ENCODE results near the gene UPK2.

GRCh38 chr11:118915396-118915795 lies 40.7 kb upstream of the UPK2 start:
- TF ChIP-seq CTCF (IDR thresholded peaks at IDR 0.05; ENCODE audit: insufficient read depth, low read length) = no peak
- no peak for TF ChIP-seq REST (IDR thresholded peaks at IDR 0.05; ENCODE audit: insufficient replicate concordance, low read depth)
- TF ChIP-seq POLR2AphosphoS5 (IDR thresholded peaks at IDR 0.05; ENCODE audit: low read depth) = no peak

All from HL-60 (cell line).